HCT116 (cell line): ENCODE results near the gene HAAO.

Experiments used
- CTCF ChIP-seq, 3 experiments: fragments of 200-600 bp in 1 of 3; sonication (generic) in 1 of 3; IDR thresholded peaks in 2 of 3; conservative IDR thresholded peaks in 1 of 3; 2 replicates each; pipeline ENCODE4 v1.5.1; 2012 to 2017; ENCODE audit warnings: low read depth in 2 of 3, low read length in 2 of 3, antibody characterized with exemption in 1 of 3, borderline replicate concordance in 1 of 3, control low read depth in 1 of 3, mild to moderate bottlenecking in 1 of 3, mixed read lengths in 1 of 3, mixed run types in 1 of 3, moderate library complexity in 1 of 3; ENCODE audit not compliant: insufficient read depth in 1 of 3
- EZH2 ChIP-seq: fragments of 200-600 bp; sonication (generic); IDR thresholded peaks from 2 replicates; pipeline ENCODE4 v1.6.1; 2017; ENCODE audit warnings: antibody characterized with exemption, mixed run types
- POLR2A ChIP-seq: IDR thresholded peaks from 2 replicates; pipeline ENCODE4 v1.7.0; 2011; ENCODE audit warnings: borderline replicate concordance; ENCODE audit not compliant: insufficient read depth, insufficient read length; ENCODE audit errors: extremely low read depth
- POLR2AphosphoS5 ChIP-seq: IDR thresholded peaks from 2 replicates; pipeline ENCODE4 v1.6.1; 2011; ENCODE audit warnings: mild to moderate bottlenecking, low read depth, low read length, moderate library complexity
- SP1 ChIP-seq: IDR thresholded peaks from 2 replicates; pipeline ENCODE4 v1.6.1; 2012; ENCODE audit warnings: low read depth

- no peak for TF ChIP-seq POLR2AphosphoS5
- TF ChIP-seq CTCF (IDR thresholded peaks at IDR 0.05 in 2 of 3, conservative IDR thresholded peaks at IDR 0.05 in 1 of 3; ENCODE audit: borderline replicate concordance in 1 of 3, insufficient read depth in 1 of 3, low read depth in 2 of 3, low read length in 2 of 3), result peak; percentile 75 to 92 (median 90)
- no peak for TF ChIP-seq POLR2A
- TF ChIP-seq EZH2, result no peak
- TF ChIP-seq SP1, result no peak
Observed at GRCh38 chr2:42828487-42829425, 36.4 kb upstream of the HAAO start.
